ENCODE measurements around the gene AKNA. TPM values are rescaled to one million over a fixed set of nuclear protein-coding genes. Genes with fewer than 3 reads are reported as not detected.

Gene AKNA
- total and polyA plus RNA-seq, 2 experiments from 2014 or later: 6.6 to 13.8 TPM

DNA sequence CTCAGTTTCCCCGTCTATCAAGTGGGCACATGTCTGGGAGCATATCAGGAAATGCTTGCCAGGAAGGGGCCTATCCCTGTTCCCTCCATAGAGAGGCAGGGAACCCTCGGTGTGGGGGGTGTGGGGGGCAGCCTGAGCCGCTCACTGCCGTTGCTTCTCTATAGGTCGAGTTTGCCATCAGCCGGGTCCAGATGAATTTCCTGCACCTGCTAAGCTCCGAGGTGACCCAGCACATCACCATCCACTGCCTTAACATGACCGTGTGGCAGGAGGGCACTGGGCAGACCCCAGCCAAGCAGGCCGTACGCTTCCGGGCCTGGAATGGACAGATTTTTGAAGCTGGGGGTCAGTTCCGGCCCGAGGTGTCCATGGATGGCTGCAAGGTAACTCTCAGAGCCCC lies 78.7 kb downstream of the AKNA start:
- H3K79me2 ChIP-seq: no peaks in the 10 kb centered on the region
- 96% methylated on average over 13 of the region's 13 CpGs for WGBS (ENCODE audit: low lambda C conversion rate, missing lambda C conversion rate)
- no peaks in the 10 kb centered on the region for H3K36me3 ChIP-seq (replicated peaks; ENCODE audit: insufficient read depth, low read depth)
- no peak for DNase-seq (ENCODE audit: low spot score)
- H3K4me1 ChIP-seq (ENCODE audit: insufficient read depth): no peaks in the 10 kb centered on the region
- H3K27me3 ChIP-seq: no peaks in the 10 kb centered on the region
- H3K9me3 ChIP-seq (ENCODE audit: low read depth): no peaks in the 10 kb centered on the region
- H2AFZ ChIP-seq: no peak overlapping the region
- no peak overlapping the region for H3K4me3 ChIP-seq
- no peaks in the 10 kb centered on the region for H4K20me1 ChIP-seq (ENCODE audit: insufficient read depth, poor library complexity, severe bottlenecking)
- H3K9me2 ChIP-seq (replicated peaks; ENCODE audit: insufficient read depth): no peaks in the 10 kb centered on the region
- H3K27ac ChIP-seq: no peak overlapping the region
- no peak overlapping the region for H3K4me2 ChIP-seq
- TF ChIP-seq, protein P1, sequence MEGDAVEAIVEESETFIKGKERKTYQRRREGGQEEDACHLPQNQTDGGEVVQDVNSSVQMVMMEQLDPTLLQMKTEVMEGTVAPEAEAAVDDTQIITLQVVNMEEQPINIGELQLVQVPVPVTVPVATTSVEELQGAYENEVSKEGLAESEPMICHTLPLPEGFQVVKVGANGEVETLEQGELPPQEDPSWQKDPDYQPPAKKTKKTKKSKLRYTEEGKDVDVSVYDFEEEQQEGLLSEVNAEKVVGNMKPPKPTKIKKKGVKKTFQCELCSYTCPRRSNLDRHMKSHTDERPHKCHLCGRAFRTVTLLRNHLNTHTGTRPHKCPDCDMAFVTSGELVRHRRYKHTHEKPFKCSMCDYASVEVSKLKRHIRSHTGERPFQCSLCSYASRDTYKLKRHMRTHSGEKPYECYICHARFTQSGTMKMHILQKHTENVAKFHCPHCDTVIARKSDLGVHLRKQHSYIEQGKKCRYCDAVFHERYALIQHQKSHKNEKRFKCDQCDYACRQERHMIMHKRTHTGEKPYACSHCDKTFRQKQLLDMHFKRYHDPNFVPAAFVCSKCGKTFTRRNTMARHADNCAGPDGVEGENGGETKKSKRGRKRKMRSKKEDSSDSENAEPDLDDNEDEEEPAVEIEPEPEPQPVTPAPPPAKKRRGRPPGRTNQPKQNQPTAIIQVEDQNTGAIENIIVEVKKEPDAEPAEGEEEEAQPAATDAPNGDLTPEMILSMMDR (IDR thresholded peaks at IDR 0.05; ENCODE audit: poor library complexity): no peak

DNA sequence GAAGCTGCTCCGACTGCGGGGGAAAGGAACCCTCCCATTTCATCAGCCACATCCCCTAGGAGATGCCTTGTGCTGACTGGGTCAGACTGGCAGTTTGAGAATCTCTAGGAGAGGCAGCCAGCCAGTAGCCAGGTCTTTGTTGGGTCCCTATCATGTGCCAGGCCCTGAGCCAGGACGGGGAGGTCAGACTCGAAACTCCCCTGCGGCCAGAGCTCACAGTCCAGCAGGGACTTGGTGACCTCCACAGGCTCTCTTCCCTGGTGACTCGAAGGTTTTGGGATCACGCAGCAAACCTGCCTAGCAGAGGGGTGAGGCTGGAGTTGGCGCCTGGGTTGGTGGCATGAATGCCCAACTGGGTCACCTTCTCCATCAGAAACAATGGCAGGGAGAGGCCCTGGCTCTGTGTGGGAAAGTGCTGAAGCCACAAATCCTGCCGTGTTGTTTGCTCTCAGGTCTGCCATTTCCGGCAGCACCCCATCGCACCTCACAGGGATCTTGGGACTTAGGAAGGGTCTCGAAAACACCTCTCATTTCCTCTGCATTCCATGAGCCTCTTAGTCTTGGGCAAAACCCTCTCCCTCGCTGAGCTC lies 79.3 kb downstream of the AKNA start:
- Histone ChIP-seq H3K4me3 (no peak overlapping the region), H3K4me2 (no peak overlapping the region), H3K9me3 (ENCODE audit: low read depth) (no peaks in the 10 kb centered on the region), H3K27ac (no peak overlapping the region), H3K27me3 (no peaks in the 10 kb centered on the region), H2AFZ (no peak overlapping the region), H4K20me1 (ENCODE audit: insufficient read depth, poor library complexity, severe bottlenecking) (no peaks in the 10 kb centered on the region), H3K79me2 (no peaks in the 10 kb centered on the region), H3K36me3 (replicated peaks; ENCODE audit: insufficient read depth, low read depth) (no peaks in the 10 kb centered on the region), H3K9me2 (replicated peaks; ENCODE audit: insufficient read depth) (no peaks in the 10 kb centered on the region), H3K4me1 (ENCODE audit: insufficient read depth) (no peaks in the 10 kb centered on the region)
- no peak for DNase-seq (ENCODE audit: low spot score)
- WGBS (ENCODE audit: low lambda C conversion rate, missing lambda C conversion rate): 98% methylated on average over 13 of the region's 13 CpGs
- TF ChIP-seq EZH2phosphoT487 (IDR thresholded peaks at IDR 0.05; ENCODE audit: low read depth, severe bottlenecking, unreplicated experiment) (no peak), EZH2 (IDR thresholded peaks at IDR 0.05; ENCODE audit: borderline replicate concordance) (no peak)
- TF ChIP-seq, protein P1 (IDR thresholded peaks at IDR 0.05; ENCODE audit: poor library complexity): no peak

DNA sequence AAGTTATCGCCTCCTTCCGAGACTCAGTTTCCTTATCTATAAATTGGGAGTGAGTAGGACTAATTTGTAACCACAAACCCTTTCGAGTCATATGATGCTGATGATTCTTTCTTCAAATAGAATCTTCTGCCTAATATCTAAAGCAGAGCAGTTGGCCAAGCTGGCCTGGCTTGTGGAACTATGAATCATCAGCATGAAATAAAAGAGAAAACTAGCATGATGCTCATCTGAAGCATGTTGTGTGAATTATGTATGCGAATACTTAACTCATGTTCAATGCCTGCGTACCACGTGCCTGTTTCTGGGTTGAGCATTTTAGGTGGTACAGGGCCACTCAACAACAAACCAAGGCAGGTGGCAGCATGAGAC lies 79.9 kb downstream of the AKNA start:
- no peak for DNase-seq (ENCODE audit: low spot score)
- H3K79me2 ChIP-seq: no peaks in the 10 kb centered on the region
- H3K4me1 ChIP-seq (ENCODE audit: insufficient read depth): no peaks in the 10 kb centered on the region
- WGBS (ENCODE audit: low lambda C conversion rate, missing lambda C conversion rate): 96% methylated on average over 6 of the region's 6 CpGs
- H3K36me3 ChIP-seq (replicated peaks; ENCODE audit: insufficient read depth, low read depth): no peaks in the 10 kb centered on the region
- H2AFZ ChIP-seq: no peak overlapping the region
- H3K9me2 ChIP-seq (replicated peaks; ENCODE audit: insufficient read depth): no peaks in the 10 kb centered on the region
- H3K27ac ChIP-seq: no peak overlapping the region
- H3K27me3 ChIP-seq: no peaks in the 10 kb centered on the region
- H3K9me3 ChIP-seq (ENCODE audit: low read depth): no peaks in the 10 kb centered on the region
- no peak overlapping the region for H3K4me3 ChIP-seq
- H4K20me1 ChIP-seq (ENCODE audit: insufficient read depth, poor library complexity, severe bottlenecking): no peaks in the 10 kb centered on the region
- H3K4me2 ChIP-seq: no peak overlapping the region
- no peak for TF ChIP-seq EZH2phosphoT487 (IDR thresholded peaks at IDR 0.05; ENCODE audit: low read depth, severe bottlenecking, unreplicated experiment)
- TF ChIP-seq, protein P1 (IDR thresholded peaks at IDR 0.05; ENCODE audit: poor library complexity): no peak
- TF ChIP-seq EZH2 (IDR thresholded peaks at IDR 0.05; ENCODE audit: borderline replicate concordance): no peak

Measured in hepatocyte (in vitro differentiated cells).